PFSK-1 (cell line): ENCODE results near the gene LRRC14B.

Experiments
- TAF1 ChIP-seq: IDR thresholded peaks from 2 replicates; pipeline ENCODE4 v1.6.1; 2012; ENCODE audit warnings: low read length, control low read depth, borderline replicate concordance; ENCODE audit not compliant: insufficient read depth
- TF ChIP-seq, protein P1 (sequence below), 2 experiments: IDR thresholded peaks; 2 replicates each; pipeline versions ENCODE4 v1.6.1 to v1.8.0; 2011 to 2012; ENCODE audit warnings: low read depth in 2 of 2, low read length in 2 of 2, control low read depth in 1 of 2, inconsistent platforms in 1 of 2, mild to moderate bottlenecking in 1 of 2, moderate library complexity in 1 of 2; ENCODE audit not compliant: insufficient read depth in 1 of 2

DNA sequence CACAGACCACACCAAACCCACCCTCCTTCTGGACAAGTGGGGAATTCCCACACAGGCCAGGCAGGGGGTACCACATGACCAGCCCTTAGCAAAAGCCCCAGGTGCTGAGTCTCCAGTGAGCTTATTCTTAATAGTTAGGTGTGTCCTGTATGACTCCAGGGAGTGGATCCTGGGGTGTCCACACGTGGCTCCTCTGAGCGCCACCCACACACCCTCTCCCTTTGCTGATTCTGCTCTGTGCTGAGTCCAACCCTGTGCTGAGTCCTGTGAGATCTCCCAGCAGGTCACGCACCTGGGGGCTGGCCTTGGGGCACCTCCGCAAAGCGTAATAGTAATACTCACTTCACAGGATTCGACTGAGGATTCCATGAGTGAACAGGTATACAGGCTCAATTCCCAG, 12.7 kb downstream of the LRRC14B start:
- no peak for TF ChIP-seq TAF1
- TF ChIP-seq, protein P1, sequence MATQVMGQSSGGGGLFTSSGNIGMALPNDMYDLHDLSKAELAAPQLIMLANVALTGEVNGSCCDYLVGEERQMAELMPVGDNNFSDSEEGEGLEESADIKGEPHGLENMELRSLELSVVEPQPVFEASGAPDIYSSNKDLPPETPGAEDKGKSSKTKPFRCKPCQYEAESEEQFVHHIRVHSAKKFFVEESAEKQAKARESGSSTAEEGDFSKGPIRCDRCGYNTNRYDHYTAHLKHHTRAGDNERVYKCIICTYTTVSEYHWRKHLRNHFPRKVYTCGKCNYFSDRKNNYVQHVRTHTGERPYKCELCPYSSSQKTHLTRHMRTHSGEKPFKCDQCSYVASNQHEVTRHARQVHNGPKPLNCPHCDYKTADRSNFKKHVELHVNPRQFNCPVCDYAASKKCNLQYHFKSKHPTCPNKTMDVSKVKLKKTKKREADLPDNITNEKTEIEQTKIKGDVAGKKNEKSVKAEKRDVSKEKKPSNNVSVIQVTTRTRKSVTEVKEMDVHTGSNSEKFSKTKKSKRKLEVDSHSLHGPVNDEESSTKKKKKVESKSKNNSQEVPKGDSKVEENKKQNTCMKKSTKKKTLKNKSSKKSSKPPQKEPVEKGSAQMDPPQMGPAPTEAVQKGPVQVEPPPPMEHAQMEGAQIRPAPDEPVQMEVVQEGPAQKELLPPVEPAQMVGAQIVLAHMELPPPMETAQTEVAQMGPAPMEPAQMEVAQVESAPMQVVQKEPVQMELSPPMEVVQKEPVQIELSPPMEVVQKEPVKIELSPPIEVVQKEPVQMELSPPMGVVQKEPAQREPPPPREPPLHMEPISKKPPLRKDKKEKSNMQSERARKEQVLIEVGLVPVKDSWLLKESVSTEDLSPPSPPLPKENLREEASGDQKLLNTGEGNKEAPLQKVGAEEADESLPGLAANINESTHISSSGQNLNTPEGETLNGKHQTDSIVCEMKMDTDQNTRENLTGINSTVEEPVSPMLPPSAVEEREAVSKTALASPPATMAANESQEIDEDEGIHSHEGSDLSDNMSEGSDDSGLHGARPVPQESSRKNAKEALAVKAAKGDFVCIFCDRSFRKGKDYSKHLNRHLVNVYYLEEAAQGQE (IDR thresholded peaks at IDR 0.05; ENCODE audit: insufficient read depth in 1 of 2, low read depth in 2 of 2, low read length in 2 of 2), result no peak
